CMK (cell line): ENCODE results near the gene CNKSR1.

ENCODE experiments used
- DNase-seq: peaks from one replicate; pipeline ENCODE4 v3.0.0-alpha.2; 2010; ENCODE audit warnings: low read depth

CNKSR1 gene

DNA sequence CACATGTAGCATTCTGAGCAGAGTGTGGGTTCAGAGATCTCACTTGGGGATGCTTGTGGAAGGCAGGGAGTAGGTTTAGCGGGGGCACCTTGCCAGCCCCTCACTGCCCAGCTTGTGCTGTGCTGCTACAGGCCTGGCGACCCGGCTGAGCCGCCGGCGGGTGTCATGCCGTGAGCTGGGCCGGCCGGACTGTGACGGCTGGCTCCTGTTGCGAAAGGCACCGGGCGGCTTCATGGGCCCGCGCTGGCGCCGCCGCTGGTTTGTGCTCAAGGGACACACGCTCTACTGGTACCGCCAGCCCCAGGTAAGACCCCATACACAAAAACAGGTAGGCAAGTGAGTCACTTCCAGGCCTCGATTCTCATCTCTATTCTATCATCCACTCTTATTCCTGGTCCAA lies 7.6 kb downstream of the CNKSR1 start:
- DNase-seq = no peak

DNA sequence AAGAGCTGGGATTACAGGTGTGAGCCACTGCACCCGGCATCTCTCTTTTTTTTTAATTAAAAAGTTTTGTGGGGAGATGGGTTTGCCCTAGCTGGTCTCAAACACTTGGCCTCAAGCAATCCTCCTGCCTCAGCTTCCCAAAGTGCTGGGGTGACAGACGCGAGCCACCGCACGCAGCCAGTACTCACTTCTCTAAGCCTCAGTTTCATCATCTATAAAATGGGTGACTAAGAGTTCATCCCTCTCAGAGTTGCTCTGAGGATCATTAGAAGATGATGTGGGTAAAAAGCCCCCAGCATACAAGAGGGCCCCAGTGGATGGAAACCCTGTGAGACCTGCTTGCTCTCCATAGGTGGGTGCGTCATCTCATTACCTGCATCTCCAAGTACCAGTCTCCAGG lies 10.6 kb downstream of the CNKSR1 start:
- no peak for DNase-seq

DNA sequence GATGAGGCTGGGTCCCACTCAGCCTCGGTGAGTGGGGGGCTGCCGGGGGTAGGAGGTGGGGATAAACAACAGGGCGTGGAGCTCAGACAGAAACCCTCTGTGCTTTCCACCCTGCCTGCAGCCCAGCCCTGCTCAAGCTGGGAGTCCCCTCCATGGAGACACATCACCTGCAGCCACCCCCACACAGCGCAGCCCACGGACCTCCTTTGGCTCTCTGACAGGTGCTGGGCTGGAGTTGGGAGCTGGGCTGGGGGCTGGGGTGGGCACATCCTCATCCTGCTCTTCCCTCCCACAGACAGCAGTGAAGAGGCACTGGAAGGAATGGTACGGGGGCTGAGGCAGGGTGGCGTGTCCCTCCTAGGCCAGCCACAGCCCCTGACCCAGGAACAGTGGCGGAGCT lies 11.2 kb downstream of the CNKSR1 start:
- DNase-seq = no peak

DNA sequence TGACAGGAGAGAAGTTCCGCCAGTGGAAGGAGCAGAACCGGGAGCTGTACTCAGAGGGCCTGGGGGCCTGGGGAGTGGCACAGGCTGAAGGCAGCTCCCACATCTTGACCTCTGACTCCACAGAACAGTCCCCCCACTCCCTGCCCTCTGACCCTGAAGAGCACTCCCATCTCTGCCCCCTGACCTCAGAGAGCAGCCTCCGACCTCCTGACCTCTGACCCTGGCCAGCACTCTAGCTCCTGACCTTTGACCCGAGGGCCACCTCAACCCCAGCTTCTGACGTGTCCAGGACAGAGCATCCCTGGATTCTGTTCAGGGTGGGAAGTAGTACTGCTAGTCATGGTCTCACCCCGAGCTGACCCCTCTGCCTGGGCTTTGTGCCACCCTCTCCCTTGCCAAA lies 12.0 kb downstream of the CNKSR1 start:
- no peak for DNase-seq

DNA sequence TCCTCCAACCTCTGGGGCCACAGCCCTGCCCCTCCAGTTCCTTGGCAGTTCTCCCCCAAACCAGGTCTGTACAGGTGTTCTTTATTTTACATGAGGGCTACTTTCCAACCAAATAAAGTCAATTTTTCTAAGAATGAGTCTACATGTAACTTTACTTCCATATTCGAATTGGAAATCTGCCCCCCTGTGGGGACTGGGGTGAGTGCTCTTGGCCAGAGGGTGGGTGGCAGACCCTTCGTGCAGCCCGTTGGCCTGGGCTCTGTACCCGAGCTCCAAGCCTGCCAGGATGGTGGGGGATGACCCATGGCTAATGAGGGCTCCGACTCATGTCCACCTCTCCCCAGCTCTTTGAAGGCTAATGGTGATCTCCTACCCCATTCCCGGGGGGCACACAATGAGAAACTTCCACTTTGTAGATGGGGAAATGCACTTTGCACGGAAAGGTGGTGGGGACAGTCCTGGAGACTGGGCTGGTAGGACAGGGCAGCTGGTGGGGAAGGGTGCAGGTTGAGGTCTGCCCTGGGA lies 12.5 kb downstream of the CNKSR1 start:
- DNase-seq = no peak

DNA sequence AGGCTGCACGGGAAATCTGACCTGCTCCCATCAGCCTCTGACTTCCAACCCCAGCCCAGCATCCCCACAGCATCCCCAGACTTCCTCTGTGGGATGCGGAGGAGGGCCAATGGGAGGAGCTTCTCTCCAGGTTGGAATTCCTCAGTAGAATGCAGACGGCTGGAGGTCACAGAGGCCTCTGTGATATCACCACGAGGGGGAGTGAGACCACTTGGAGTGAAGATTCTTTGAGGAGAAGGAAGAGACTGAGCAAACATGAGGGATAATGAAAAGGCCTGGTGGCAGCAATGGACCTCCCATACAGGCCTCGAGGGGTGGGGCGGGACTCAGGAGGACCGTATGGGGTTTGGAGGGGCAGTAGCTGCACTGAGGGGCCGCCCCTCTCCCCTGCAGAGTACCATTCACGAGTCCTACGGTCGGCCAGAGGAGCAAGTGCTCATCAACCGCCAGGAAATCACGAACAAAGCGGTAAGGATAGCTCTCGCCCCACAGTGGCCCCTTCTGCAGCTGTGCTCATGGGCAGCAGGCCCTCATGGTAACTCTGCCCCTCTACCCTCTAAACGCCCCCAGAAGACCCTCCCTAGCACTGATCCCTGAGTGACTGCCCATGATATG lies 13.2 kb downstream of the CNKSR1 start, which contains the start of gene CATSPER4:
TSS of gene CATSPER4 (plus strand) at position 230 of the 615 bp plus-strand sequence. CDS start at position 256, 26 bp downstream.
- no peak for DNase-seq

- no peak for DNase-seq
These were observed 14.4 kb downstream of the CNKSR1 start for GRCh38 chr1:26191739-26192138.

GRCh38 chr1:26195805-26196204 lies 18.5 kb downstream of the CNKSR1 start:
- no peak for DNase-seq

DNA sequence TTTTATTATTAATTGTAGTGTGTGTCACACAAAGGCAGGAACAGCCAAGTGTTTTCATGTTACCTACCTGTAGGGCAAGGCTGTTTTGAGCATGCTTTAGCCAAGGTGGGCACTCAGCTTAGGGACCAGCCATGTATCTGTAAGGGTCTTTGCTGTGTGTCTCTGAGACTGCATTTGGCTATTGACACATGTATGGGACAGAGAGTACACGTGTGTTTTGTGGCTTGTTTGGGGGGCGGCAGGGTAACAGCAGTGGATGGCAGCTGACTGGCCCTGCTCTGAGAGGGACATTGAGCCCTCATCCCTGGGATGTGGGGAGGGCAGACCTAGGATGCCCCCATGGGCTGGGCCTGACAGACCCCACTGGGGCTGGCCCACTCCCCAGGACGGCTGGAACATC lies 20.0 kb downstream of the CNKSR1 start:
- DNase-seq = no peak

- DNase-seq = no peak
These were observed 20.5 kb downstream of the CNKSR1 start for GRCh38 chr1:26197813-26198212.

DNA sequence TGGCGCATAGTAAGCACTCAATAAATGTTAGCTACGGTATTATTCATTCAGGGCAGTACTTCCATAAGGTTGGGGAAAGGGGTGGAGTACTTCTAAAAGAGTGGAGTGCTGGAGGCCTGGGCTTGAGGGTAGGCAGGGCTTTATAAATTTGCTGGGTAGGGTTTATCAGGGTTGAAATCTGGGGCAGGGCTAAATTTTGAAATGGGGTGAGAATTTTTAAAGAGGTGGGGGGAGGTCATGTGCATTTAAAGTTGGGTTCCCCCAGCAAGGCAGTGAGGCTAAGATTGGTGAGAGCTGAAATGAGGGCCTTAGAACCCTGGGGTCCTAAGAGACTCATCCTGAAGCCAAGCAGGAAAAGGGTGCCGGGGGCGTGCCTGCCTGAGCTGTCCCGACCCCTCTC lies 23.1 kb downstream of the CNKSR1 start:
- no peak for DNase-seq

- no peak for DNase-seq
These were observed 26.5 kb downstream of the CNKSR1 start for GRCh38 chr1:26203642-26204318.

DNA sequence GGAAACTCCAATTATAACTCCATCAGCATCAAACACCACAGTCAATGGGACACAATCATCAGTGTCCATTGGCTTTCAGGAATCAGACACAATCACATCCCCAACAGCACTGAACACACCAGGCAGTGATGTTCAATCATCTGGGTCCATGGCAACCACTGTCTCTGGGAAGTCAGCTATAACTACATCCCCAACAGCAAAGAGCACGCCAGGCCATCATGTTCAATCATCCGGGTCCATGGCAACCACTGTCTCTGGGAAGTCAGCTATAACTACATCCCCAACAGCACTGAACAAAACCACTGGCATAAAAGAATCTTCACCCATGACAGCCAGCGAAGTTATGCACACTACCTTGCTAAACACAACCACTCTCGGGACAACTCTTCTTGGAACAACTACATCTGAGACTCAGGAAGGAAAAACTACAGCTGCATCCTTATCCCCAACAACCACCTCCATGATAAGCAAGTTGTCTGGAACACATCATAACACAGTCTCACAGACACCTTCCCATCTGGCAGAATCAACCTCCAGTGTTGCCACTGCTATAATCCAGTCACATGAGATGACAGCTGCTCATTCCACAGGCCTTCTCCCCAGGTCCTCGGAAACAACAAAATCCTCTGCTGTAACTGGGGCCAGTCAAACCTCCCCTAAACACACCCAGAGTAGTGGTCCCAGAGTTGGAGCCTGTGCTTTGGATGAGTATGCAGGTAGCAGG lies 33.0 kb downstream of the CNKSR1 start:
- DNase-seq = no peak

GRCh38 chr1:26212726-26213125 lies 35.4 kb downstream of the CNKSR1 start:
- no peak for DNase-seq

DNA sequence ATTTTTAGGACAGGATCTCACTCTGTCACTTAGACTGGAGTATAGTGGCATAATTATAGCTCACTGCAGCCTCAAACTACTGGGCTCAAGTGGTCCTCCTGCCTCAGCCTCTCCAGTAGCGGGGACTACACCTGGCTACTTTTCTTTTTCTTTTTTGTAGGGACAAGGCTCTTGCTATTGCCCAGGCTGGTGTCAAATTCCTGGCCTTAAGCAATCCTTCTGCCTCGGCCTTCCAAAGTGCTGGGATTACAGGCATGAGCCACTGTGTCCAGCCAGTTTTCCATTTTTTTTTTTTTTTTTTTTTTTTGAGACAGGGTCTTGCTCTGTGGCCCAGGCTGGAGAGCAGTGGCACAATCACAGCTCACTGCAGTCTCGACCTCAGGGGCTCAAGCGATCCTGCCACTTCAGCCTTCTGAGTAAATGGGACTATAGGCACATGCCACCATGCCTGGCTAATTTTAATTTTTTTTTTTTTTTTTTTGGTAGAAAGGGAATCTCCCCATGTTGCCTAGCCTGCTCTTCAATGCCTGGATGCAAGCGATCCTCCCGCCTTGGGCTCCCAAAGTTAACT lies 36.1 kb downstream of the CNKSR1 start:
- no peak for DNase-seq

GRCh38 chr1:26215246-26215645 lies 38.0 kb downstream of the CNKSR1 start:
- no peak for DNase-seq

- DNase-seq = no peak
These were observed 41.7 kb downstream of the CNKSR1 start for GRCh38 chr1:26218906-26219494.

DNA sequence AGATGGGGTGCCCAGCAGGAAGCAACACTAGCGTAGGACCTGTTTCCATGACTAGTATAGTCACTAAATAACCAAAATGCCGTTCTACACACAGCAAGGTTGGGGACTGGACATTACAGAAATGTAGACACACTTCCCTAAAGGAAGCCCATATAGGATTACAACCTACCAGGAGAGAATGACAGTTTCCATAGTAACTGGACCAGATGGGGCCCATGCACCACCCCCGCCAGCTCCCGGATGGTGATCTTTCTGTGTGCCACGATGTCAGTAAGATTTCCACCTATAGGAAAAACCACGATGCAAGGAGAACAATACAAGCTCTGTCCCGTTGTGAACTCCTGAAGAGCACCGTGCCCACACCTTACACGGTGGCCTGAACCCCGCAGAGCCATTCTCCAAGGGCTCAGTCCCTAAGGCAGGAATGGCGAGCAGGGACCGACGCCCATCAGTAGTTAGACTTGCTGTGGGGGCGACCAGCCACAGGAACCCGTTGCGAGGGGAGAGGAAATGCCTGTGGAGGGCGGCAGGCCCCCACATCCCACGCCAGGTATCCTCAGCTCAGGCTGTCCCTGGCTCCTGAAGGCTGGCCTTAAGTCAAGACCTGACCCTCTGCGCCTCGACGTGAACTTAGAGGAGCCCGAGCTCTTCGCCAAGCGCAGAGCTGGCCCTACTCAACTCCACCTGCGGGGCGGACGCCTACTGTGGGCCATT lies 43.1 kb downstream of the CNKSR1 start:
- DNase-seq = no peak

DNA sequence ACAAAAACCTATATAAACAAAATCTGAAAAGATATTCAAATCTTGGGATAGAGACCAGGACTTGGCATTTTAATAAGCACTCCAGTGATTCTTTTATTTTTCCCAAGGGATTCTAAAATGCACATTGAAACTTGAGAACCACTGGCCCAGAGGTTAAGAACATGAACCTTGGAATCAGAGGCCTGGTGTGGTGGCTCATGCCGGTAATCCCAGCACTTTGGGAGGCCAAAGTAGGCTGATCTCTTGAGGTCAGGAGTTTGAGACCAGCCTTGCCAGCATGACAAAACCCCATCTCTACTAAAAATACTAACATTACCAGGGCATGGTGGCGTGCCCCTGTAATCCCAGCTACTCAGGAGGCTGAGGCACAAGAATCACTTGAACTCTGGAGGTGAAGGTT lies 43.8 kb downstream of the CNKSR1 start:
- no peak for DNase-seq

DNA sequence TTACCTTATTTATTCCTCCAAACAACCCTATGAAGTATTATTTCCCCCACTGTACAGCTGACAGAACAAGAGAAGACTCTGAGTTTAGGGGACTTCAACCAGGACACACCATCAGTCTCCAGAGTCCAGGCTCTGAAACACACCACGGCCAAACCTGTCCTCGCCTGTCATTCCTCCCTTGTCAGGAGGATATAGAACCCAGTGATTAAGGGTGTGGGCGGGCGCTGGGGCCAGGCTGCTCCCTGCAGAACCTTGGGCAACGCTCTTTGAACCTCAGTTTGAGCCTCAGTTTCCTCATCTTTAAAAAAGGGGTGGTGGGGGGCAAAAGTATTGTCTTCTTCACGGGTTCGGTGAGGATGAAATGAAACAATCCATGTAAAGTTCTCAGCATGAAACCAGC lies 47.3 kb downstream of the CNKSR1 start:
- DNase-seq = no peak

DNA sequence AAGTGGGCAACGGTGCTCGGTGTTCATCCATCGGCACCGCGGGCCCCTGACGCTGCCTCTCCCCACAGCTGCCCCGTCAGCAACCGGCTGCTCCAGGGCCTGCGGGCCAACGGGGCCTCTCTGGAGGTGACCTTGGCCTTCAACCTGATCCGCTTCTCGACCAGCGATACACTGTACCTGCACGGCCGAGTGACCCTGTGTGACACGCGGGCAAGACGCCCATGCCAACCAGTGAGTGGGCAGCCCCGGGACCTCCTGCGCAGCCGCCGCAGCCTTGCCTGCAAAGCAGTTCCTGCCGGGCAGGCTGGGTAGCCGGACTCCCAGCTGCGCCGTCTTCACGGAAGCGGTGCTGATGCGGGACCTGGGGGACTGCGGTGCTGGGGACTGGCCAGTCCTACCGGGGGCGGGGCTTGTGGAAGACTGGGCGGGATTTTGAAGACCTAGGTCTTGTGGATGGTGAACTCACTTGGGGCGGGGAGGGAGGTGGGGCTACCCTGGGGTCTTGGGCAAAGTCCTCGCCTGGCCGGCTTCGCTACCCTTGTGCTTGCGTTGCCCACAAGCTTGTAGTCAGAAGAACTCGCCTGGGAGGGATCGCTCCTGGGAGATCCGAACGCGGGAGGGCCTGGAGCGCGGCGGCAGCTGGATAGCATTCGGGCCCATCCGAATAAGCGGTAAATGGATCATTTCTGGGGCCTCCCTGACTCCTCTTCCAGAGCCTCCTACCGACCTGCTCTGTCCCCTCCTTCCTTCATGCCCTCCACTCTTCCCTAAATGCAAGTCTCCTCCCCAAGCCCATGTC lies 47.9 kb downstream of the CNKSR1 start:
- DNase-seq = no peak
